Skin of body (tissue), 2 donors: Measurements from ENCODE around the gene USF1. TPM values are rescaled to one million over a fixed set of nuclear protein-coding genes. Genes with fewer than 3 reads are reported as not detected.
"Not testable (repeated sequence)": the region's sequence is repeated elsewhere in the genome, so short reads cannot be mapped to it uniquely, and the experiment has no call there.

ENCODE experiments used
- DNase-seq: peaks from one replicate; lab custom pipeline; 2025; lab: John Stamatoyannopoulos, UW
- total RNA-seq: library from RNA; depleted of rRNA; stranded (reverse); fragments of >200 nt; gene quantifications from one replicate; pipeline ENCODE4 v1.2.3, GENCODE V29; 2014

Gene USF1
- total RNA-seq, 1 donor from 2014 or later, result 48.7 TPM

DNA sequence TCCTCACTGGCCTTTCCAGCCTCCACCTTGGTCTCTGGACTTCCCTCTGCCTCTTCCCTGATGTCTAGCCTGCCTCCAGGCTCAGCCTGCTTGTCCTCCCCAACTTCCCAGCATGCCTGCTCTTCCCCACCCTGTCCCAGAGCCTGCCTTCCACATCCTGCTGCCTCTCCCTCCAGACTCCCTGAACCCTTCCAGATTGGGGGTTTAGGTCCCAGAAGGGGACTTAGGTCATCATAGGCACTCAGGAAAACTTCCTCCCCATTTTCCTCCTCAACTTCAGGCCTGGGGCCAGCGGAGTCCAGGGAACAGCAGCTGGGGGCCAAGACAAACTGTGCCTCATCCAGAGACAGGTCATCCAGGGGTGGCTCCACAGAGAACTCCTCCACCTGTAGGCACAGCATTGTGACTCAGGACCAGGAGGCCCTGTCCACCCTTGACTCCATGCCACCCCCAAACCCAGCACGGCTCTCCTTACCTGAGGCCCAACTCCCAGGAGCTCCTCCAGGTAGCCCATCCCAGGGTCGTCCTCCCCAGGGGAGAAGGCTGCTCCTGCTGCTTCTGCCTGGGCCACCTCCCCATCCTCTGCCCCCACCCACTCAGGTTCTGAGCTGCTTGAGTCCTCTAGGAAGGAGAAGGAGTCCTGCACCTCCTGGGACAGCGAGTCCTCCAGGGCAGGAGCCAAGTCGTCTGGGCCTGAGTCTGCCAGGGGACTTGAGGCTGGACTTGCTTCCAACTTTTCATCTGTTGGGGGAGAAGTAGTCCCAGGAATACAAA, 3.4 kb upstream of the USF1 start:
- no peak for DNase-seq

DNA sequence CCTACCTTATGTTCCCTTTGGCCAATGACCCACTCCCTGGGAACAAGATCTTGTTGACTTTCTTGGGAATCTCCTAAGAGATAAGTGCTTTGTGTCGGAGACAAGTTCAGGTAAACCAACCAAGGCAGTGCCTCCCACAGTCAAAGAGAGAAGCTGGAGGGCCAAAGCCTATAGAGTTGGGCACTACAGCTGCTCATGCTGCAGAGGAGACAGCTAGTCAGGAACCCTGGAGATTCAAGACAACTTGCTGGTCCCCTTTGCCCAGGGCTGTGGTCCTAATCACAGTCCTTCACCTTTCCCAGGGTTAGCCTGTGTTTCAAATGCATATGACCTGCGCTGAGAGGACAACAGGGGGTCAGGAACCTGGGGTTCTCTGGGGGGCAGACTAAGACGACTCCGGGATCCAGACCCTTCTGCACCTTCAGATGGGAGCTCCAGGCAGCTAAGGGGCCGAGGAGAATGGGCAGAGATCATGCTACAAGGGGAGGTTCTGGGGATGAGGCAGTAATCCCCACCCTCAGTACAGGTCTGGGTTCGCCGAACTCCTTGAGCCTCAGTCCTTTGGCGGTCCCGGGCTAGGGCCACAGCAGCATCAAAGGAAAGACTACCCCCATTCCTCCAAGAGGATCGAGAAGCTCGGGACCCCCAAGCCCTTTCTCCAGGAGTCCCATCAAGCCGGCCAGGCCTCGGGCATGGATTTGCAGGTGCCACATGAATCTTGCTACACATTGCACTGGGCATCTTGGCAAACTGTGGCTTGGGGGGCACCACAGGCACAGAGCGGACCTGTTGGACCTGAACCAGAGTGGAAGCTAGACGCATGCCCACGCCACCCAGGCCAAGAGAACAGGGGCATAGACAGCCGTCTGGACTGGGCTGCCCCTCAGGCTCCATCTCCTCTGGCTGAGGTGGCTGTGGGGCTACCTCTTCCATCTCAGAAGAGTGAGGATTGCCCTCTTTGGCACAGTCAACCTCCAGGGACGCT, 2.0 kb upstream of the USF1 start:
- DNase-seq, result no peak

- peak; percentile 53 for DNase-seq
These were observed 940 bp upstream of the USF1 start for GRCh38 chr1:161046605-161047228.

GRCh38 chr1:161044908-161045735, 655 bp downstream of the USF1 start:
- peak; percentile 59 for DNase-seq

DNA sequence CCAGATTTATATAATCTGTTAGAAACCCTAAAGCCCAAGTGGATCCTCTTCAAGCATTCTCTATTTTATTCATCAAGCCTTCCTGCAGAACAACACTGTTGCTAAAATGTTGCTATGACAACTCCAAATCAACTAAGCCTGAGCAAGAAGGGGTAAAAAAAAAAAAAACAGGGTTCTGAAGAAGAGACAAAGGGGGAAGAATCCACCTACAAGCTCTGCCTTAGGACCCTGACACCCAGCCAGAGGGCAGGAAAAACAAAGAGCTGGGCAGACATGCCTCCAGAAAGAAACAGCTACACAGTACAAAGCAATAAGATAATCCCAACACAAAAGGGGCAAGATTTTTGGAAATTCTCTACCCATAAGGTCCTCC, 1.3 kb downstream of the USF1 start:
- no peak for DNase-seq

- no peak for DNase-seq
These were observed 6.2 kb downstream of the USF1 start for GRCh38 chr1:161039546-161039945.

DNA sequence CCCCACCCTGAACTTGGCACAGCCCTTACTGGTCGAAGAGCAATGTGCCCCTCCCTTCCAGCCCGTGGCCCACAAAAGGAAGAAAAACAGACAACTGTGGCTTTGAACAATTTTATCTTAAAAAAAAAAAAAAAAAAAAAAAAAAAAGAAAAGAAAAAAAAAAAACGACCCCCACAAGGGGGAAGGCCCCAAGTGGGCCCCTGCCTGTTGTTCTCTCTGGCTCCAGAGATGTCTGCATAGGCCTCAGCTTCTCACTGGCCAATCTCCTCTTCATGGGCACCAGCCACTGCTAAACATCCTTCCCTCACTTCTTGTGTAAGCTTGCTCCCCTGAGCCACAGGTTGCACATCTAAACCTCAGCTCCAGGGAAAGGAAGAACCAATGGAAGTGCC, 6.6 kb downstream of the USF1 start:
- no peak for DNase-seq

- no peak for DNase-seq
These were observed 7.1 kb downstream of the USF1 start, which contains the start of gene TSTD1 for GRCh38 chr1:161038523-161039153. TSS of gene TSTD1 (minus strand) at chr1:161038964. CDS start at chr1:161038889, 75 bp downstream.

- DNase-seq, result no peak
These were observed 7.9 kb downstream of the USF1 start for GRCh38 chr1:161037661-161038522.

- DNase-seq, result no peak
These were observed 12.0 kb downstream of the USF1 start for GRCh38 chr1:161033751-161034150.

DNA sequence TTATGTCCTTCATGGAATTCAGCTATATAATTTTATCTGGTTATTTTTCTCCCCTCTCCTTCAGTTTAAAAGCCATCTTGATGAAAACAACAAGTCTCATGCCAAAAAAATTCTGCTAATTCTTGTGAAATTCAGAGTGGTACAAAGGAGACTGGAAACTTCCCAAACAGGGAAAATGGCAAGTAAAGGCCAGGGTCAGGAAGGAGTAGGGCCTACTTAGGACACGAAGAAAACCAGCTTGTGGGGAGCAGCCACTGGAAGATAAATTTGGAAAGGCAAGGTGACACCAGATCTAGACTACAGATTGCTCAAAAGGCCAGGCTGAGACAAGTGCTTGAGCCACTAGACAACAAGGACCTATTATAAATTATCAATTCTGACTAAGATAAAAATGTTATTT, 13.4 kb downstream of the USF1 start:
- no peak for DNase-seq

DNA sequence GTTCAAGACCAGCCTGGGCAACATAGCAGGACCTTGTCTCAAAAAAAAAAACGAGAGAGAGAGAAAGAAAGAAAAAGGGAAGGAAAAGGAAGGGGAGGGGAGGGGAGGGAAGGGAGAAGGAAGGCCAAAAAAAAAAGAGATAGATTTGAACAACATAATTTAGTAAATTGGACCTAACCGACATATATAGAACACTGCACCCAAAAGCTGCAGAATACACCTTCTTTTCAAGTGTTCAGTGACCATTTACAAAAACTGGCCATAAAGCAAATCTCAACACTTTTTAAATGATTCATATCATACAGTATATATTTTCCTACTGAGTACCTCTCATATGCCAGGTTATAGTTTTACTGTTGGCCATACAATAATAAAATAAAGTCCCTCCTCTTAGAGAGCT, 13.9 kb downstream of the USF1 start:
- no peak for DNase-seq

GRCh38 chr1:161029466-161029865, 16.3 kb downstream of the USF1 start:
- DNase-seq, result not testable (repeated sequence)

GRCh38 chr1:161026954-161027353, 18.8 kb downstream of the USF1 start:
- not testable (repeated sequence) for DNase-seq

GRCh38 chr1:161022432-161022831, 23.3 kb downstream of the USF1 start:
- not testable (repeated sequence) for DNase-seq

GRCh38 chr1:161021970-161022353, 23.8 kb downstream of the USF1 start:
- DNase-seq, result no peak

DNA sequence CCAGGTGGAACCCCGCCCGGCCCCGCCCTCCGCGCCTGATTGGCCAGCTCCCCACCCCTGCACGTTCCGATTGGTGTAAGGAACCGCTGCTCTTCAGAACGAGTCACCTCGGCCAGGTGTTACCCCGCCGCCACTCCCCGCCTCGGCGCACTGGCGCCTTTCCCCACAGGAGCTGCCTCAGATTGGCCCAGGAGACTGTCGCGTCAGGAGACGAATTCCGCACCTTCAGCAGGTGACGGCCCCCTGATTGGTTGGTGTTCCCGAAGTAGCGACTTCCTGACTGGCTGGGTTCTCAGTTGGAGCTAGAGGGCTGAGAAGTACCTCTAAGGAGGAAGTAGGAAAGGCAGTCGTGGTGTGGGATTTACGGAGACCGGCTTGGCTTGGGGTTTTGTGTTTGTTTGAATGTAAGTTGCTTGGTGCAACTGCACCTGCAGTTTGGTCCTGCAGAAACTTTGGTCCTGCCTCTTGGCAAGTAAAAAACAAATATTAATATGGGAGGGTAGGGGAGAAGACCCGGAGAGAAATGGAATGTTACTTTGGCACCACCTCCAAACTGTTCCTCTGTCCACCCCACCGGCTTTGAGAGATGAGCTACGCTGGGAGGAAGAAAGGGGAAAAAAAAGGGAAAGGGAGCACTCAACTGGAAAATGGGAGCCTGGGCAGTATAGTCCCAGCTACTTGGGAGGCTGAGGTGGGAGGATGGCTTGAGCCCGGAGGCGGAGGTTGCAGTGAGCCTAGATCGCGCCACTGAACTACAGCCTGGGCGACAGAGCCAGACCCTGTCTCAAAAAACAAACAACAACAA, 24.4 kb downstream of the USF1 start:
- DNase-seq, result no peak

- no peak for DNase-seq
These were observed 25.1 kb downstream of the USF1 start, which contains the start of gene F11R for GRCh38 chr1:161020509-161021164. TSS of gene F11R (minus strand) at chr1:161021152. CDS start at chr1:161021073, 79 bp downstream.
